Activated CD8-positive, alpha-beta T cell treated with anti-CD3 and anti-CD28 coated beads, Interleukin-2, amount 10 ng/mL, durations not matched to agents 7 days and 5 days (primary cell): ENCODE data around the gene RNU6-9. TPM values are rescaled to one million over a fixed set of nuclear protein-coding genes. Genes with fewer than 3 reads are reported as not detected.
"Not testable (repeated sequence)": the region's sequence is repeated elsewhere in the genome, so short reads cannot be mapped to it uniquely, and the experiment has no call there.

Experiments used
- ATAC-seq: fragments of 150-1000 bp; cut with Tn5 transposase; one replicate; pipeline ENCODE4 v1.10.0; 2021; ENCODE audit warnings: moderate library complexity
- CTCF ChIA-PET: fragments of 350-600 bp; sonication (Branson Sonifier 250); formaldehyde crosslinking; loops from one replicate; lab custom pipeline; 2021; ENCODE audit warnings: antibody characterized with exemption; lab: Charles Lee
- POLR2A ChIA-PET: fragments of 350-600 bp; sonication (Branson Sonifier 250); formaldehyde crosslinking; loops from one replicate; lab custom pipeline; 2021; ENCODE audit warnings: antibody characterized with exemption; lab: Charles Lee
- DNase-seq: peaks from one replicate; pipeline ENCODE4 v3.0.0-alpha.2; 2020
- H3K27ac Mint-ChIP-seq: one replicate; pipeline ENCODE4 v1.8.0; 2021; ENCODE audit warnings: mild to moderate bottlenecking, mixed read lengths
- H3K27me3 Mint-ChIP-seq: one replicate; pipeline ENCODE4 v1.8.0; 2021; ENCODE audit warnings: low read depth, mixed read lengths
- H3K36me3 Mint-ChIP-seq: one replicate; pipeline ENCODE4 v1.8.0; 2021; ENCODE audit warnings: low read depth, mixed read lengths
- H3K4me1 Mint-ChIP-seq: one replicate; pipeline ENCODE4 v1.8.0; 2021; ENCODE audit warnings: low read depth, mixed read lengths
- H3K4me3 Mint-ChIP-seq: one replicate; pipeline ENCODE4 v1.8.0; 2021; ENCODE audit warnings: mild to moderate bottlenecking, mixed read lengths
- H3K9me3 Mint-ChIP-seq: one replicate; pipeline ENCODE4 v1.8.0; 2022; ENCODE audit warnings: mixed read lengths; ENCODE audit not compliant: insufficient read depth
- total RNA-seq, 2 experiments: library from RNA; stranded (reverse); gene quantifications; one replicate each; pipeline ENCODE4 v1.2.3, GENCODE V29; 2021

RNU6-9 gene
- total RNA-seq, 2 experiments from 2014 or later, result not detected

DNA sequence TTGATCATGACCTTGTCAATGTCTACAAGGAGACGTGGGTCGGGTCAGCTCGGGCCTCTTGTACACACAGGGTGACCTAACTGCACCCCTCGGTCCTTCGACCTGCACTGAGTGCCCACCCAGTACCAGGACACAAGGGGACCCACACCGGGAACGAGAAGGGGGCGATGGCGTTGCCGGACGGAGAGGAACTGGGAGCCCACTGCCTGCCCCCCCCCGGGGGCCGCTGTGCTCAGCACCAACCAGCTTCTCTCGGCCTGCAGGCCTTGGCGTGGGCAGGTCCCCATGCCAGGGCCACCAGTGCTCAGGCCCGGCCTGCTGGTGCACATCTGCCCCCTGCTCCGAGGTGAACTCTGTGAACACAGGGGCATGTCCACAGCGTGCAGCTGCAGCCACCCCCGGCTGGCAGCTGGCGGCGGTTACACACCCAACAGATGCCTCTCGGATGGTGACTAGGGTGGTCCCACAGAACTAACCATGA, 19.7 kb upstream of the RNU6-9 start:
- ChIA-PET CTCF (interaction anchor here (0.6 to 2.5 kb wide), 2 partner anchors 9 to 15 kb away, joined by 3 to 8 read pairs; no protein-coding TSS in a partner anchor), POLR2A (no interaction called here)
- Mint-ChIP-seq H3K27me3 (no peaks in the 10 kb centered on the region), H3K9me3 (no peaks in the 10 kb centered on the region), H3K4me3 (no peak overlapping the region), H3K27ac (no peak overlapping the region), H3K4me1 (peaks cover 11% of the 10 kb centered on the region), H3K36me3 (peaks cover 21% of the 10 kb centered on the region)
- DNase-seq (no peak), ATAC-seq (no peak)

DNA sequence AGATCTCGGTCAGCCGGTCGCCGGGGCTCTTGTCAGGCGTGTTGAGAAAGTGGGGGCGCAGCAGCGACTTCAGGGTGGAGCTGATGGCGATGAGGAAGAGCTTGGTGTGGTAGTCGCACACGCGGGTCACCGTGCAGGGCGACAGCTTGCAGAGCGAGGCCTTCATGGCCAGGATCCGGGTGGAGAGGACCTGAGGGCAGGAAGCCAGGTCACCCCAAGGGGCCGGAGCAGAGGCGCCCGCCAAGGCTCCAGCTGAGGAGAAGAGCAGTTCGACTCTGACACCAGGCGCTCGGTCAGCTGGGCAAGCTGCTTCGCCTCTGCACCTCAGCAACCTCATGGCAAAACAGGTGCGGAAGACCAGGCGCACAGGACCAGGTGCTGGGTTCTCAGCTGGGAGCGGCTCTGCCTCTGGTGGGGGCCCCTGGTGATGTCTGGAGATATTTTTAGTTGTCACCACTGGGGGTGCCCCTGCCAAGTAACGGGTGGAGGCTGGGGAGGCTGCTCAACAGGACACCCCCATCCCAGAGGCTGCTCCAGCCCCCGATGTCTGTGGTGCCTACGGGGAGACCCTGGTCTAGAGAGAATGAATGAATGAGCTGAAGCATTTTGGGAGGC, 17.9 kb upstream of the RNU6-9 start:
- Mint-ChIP-seq H3K27me3 (no peaks in the 10 kb centered on the region), H3K4me3 (no peak overlapping the region), H3K27ac (no peak overlapping the region), H3K9me3 (no peaks in the 10 kb centered on the region), H3K36me3 (peaks cover 18% of the 10 kb centered on the region), H3K4me1 (peaks cover 11% of the 10 kb centered on the region)
- ATAC-seq (no peak), DNase-seq (no peak)
- ChIA-PET POLR2A (no interaction called here), CTCF (interaction anchor here (0.6 to 2.5 kb wide), 2 partner anchors 11 to 71 kb away, joined by 3 to 8 read pairs; no protein-coding TSS in a partner anchor)

DNA sequence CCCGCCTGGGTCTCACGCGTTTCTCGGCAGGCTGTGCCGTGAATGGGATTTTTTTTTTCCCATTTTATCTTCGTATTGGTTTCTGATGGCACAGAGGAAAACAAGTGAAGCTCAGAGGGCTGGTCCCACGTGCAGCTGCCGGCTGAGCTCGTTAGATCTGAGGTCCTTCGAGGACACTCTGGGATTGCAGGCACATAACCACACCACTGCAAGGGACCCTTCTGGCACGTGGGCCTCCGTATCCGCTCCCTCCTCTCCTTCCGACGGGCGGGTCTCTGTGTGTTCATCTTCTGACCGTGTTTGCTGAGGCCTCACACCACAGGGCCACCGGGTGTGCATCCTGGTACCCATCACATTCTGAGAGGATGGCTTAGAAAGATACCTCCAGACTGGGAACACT, 17.2 kb upstream of the RNU6-9 start:
- POLR2A ChIA-PET, result no interaction called here
- H3K27ac Mint-ChIP-seq, result no peak overlapping the region
- no peaks in the 10 kb centered on the region for H3K27me3 Mint-ChIP-seq
- peaks cover 17% of the 10 kb centered on the region for H3K36me3 Mint-ChIP-seq
- DNase-seq, result no peak
- no peak overlapping the region for H3K4me3 Mint-ChIP-seq
- no peaks in the 10 kb centered on the region for H3K9me3 Mint-ChIP-seq
- H3K4me1 Mint-ChIP-seq, result peaks cover 11% of the 10 kb centered on the region
- CTCF ChIA-PET, result interaction anchor here (0.6 kb wide), 1 partner anchor 71 kb away, joined by 3 read pairs; no protein-coding TSS in a partner anchor
- ATAC-seq, result no peak

DNA sequence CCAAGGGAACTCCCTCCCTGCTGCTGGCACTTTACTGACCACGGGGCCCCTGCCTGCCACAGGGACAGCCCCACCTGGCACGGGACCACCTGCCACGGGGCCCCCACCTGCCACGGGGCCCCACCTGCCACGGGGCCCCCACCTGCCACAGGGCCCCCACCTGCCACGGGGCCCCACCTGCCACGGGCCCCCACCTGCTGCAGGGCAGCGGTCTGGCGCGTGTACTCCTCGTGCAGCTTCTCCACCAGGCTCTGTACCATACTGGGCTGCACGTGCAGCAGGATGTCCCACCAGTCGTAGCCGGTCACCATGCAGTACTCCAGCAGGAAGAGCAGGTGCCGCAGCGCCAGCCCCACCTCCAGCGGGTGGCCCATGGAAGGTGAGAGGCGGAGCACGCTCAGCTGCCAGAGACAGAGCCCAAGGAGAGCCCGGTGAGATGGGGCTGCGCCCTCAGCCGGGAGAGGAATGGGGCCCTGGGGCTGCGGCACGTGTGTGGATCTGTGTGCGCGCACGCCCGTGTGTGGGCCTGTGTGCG, 16.4 kb upstream of the RNU6-9 start:
- H3K27me3 Mint-ChIP-seq, result no peaks in the 10 kb centered on the region
- peaks cover 21% of the 10 kb centered on the region for H3K36me3 Mint-ChIP-seq
- ChIA-PET CTCF (interaction anchor here (1.0 kb wide), 1 partner anchor 13 kb away, joined by 3 read pairs; no protein-coding TSS in a partner anchor), POLR2A (interaction anchor here (1.1 kb wide), 1 partner anchor 91 kb away, joined by 4 read pairs; no protein-coding TSS in a partner anchor)
- H3K4me3 Mint-ChIP-seq, result no peak overlapping the region
- ATAC-seq (no peak), DNase-seq (no peak)
- H3K4me1 Mint-ChIP-seq, result peaks cover 8% of the 10 kb centered on the region
- no peak overlapping the region for H3K27ac Mint-ChIP-seq
- H3K9me3 Mint-ChIP-seq, result no peaks in the 10 kb centered on the region

DNA sequence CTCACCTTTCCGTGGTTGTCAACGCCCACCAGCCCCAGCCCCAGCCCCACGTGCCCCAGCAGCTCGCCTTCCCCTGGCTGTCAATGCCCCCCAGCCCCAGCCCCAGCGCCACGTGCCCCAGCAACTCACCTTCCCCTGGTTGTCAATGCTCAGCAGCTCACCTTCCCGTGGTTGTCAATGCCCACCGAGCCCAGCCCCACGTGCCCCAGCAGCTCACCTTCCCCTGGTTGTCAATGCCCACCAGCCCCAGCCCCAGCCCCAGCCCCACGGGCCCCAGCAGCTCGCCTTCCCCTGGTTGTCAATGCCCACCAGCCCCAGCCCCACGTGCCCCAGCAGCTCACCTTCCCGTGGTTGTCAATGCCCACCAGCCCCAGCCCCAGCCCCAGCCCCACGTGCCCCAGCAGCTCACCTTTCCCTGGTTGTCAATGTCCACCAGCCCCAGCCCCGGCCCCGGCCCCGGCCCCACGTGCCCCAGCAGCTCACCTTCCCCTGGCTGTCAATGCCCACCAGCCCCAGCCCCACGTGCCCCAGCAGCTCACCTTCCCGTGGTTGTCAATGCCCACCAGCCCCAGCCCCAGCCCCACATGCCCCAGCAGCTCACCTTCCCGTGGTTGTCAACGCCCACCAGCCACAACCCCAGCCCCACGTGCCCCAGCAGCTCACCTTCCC, 15.2 kb upstream of the RNU6-9 start:
- H3K27me3 Mint-ChIP-seq, H3K9me3 Mint-ChIP-seq, H3K27ac Mint-ChIP-seq, H3K4me3 Mint-ChIP-seq, ATAC-seq, DNase-seq, H3K4me1 Mint-ChIP-seq: not testable (repeated sequence)
- peaks cover 20% of the 10 kb centered on the region for H3K36me3 Mint-ChIP-seq
- ChIA-PET POLR2A (interaction anchor here (1.1 kb wide), 1 partner anchor 92 kb away, joined by 4 read pairs; no protein-coding TSS in a partner anchor), CTCF (interaction anchor here (1.0 kb wide), 1 partner anchor 15 kb away, joined by 3 read pairs; no protein-coding TSS in a partner anchor)

DNA sequence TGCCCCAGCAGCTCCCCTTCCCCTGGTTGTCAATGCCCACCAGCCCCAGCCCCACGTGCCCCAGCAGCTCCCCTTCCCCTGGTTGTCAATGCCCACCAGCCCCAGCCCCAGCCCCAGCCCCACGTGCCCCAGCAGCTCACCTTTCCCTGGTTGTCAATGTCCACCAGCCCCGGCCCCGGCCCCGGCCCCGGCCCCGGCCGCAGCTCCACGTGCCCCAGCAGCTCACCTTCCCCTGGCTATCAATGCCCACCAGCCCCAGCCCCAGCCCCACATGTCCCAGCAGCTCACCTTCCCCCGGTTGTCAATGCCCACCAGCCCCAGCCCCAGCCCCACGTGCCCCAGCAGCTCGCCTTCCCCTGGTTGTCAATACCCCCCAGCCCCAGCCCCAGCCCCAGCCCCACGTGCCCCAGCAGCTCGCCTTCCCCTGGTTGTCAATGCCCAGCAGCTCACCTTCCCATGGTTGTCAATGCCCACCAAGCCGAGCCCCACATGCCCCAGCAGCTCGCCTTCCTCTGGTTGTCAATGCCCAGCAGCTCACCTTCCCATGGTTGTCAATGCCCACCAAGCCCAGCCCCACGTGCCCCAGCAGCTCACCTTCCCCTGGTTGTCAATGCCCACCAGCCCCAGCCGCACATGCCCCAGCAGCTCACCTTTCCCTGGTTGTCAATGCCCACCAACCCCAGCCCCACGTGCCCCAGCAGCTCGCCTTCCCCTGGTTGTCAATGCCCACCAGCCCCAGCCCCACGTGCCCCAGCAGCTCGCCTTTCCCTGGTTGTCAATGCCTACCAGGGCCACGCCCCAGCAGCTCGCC, 14.3 kb upstream of the RNU6-9 start:
- peaks cover 24% of the 10 kb centered on the region for H3K36me3 Mint-ChIP-seq
- POLR2A ChIA-PET, result interaction anchor here (0.6 to 1.3 kb wide), 2 partner anchors 13 to 40 kb away, joined by 3 read pairs; no protein-coding TSS in a partner anchor
- CTCF ChIA-PET, result interaction anchor here (0.6 kb wide), 1 partner anchor 15 kb away, joined by 4 read pairs; no protein-coding TSS in a partner anchor
- not testable (repeated sequence) for DNase-seq, H3K27me3 Mint-ChIP-seq, ATAC-seq, H3K4me1 Mint-ChIP-seq, H3K4me3 Mint-ChIP-seq, H3K9me3 Mint-ChIP-seq
- peak overlapping the region; percentile 5 for H3K27ac Mint-ChIP-seq

DNA sequence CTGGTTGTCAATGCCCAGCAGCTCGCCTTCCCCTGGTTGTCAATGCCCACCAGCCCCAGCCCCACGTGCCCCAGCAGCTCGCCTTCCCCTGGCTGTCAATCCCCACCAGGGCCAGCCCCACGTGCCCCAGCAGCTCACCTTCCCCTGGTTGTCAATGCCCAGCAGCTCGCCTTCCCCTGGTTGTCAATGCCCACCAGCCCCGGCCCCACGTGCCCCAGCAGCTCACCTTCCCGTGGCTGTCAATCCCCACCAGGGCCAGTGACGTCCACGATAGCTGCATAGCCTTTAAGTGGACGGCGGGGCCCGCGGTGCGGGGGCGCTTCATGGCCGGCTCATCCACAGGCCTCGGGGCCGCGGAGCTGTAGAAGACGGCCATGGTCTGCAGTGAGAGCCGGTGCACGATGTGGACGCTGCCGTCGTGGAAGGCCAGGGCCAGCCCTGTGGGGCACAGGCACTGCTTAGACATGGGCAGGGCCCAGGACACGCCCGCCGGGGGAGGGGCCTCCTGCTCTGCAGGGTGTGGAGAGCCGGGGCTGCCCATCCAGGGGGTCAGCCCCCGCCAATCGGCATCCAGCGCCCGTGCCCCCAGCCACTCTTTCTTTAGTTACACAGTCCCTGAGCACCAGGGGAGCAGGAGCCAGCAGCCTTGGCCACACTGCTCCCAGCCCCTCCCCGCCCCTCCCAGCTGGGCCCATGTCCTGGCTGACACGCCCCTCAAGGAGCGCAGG, 13.4 kb upstream of the RNU6-9 start:
- Mint-ChIP-seq H3K27ac (peak overlapping the region; percentile 5), H3K4me1 (no peaks in the 10 kb centered on the region), H3K27me3 (no peaks in the 10 kb centered on the region), H3K4me3 (no peak overlapping the region), H3K36me3 (peaks cover 24% of the 10 kb centered on the region), H3K9me3 (no peaks in the 10 kb centered on the region)
- no peak for ATAC-seq
- CTCF ChIA-PET, result no interaction called here
- no peak for DNase-seq
- POLR2A ChIA-PET, result interaction anchor here (1.3 kb wide), 1 partner anchor 12 kb away, joined by 3 read pairs; no protein-coding TSS in a partner anchor

DNA sequence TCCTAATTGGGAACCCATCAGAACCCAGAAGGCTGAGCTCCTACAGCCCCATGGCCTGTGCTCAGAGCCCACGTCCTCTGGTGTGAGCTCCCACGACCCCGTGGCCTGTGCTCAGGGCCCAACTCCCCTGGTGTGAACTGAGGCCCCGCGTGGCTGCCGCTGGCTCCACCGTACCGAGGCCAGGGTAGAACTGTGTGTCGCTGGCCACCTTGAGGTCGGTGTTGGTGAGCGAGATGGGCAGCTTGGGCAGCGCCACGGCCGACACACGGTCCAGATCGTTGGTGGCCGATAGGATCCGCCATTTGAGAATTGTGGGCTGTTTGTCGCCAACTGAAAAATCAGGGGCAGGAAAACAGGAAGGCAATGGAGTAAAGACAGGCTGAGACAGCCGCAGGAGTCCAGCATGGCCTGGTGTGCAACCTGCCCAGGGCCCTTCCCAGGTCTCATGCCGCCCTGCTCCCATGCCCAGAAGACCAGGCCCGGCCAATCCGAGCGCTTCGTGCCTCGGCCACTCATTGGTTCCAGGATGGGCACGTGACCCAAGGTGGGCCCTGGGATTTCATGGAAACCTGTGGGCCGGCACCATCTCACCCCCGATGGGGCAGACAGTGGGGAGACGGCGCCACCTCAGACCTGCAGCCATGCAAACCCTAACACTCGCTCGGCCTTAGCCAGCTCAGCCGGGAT, 11.8 kb upstream of the RNU6-9 start:
- ChIA-PET CTCF (interaction anchor here (1.2 kb wide), 1 partner anchor 18 kb away, joined by 4 read pairs; no protein-coding TSS in a partner anchor), POLR2A (interaction anchor here (0.6 to 1.5 kb wide), 2 partner anchors 12 to 255 kb away, joined by 3 to 5 read pairs; partner anchors contain the start of genes MED16 and RNU6-9)
- DNase-seq, result no peak
- no peaks in the 10 kb centered on the region for H3K27me3 Mint-ChIP-seq
- no peaks in the 10 kb centered on the region for H3K9me3 Mint-ChIP-seq
- H3K4me3 Mint-ChIP-seq, result no peak overlapping the region
- ATAC-seq, result no peak
- no peak overlapping the region for H3K27ac Mint-ChIP-seq
- peaks cover 2% of the 10 kb centered on the region for H3K4me1 Mint-ChIP-seq
- H3K36me3 Mint-ChIP-seq, result peaks cover 20% of the 10 kb centered on the region

DNA sequence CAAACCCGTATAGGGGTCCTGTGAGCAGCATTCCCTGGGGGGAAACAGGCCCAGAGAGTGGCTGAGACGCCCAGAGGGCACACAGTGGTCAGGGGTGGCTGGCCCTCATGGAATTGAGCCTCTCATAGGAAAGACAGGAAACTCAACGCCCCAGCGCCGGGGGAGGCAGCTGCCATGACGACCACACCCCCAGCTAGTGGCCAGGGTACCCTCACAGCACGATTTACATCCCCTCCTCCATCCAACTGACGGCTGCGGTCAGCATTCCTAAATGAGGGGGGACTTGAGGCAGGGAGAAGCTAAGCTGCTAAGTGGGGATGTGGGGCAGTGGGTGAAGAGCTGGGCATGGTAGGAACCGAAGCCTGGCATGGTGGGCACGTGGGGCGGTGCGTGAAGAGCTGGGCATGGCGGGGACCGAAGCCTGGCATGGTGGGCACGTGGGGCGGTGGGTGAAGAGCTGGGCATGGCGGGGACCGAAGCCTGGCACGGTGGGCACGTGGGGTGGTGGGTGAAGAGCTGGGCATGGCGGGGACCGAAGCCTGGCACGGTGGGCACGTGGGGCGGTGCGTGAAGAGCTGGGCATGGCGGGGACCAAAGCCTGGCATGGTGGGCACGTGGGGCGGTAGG, 10.3 kb upstream of the RNU6-9 start:
- H3K27ac Mint-ChIP-seq, result no peak overlapping the region
- peaks cover 23% of the 10 kb centered on the region for H3K36me3 Mint-ChIP-seq
- peaks cover 6% of the 10 kb centered on the region for H3K4me1 Mint-ChIP-seq
- H3K9me3 Mint-ChIP-seq, result no peaks in the 10 kb centered on the region
- DNase-seq (no peak), ATAC-seq (no peak)
- H3K4me3 Mint-ChIP-seq, result no peak overlapping the region
- H3K27me3 Mint-ChIP-seq, result no peaks in the 10 kb centered on the region
- POLR2A ChIA-PET, result interaction anchor here (1.5 to 1.7 kb wide), 2 partner anchors 10 to 24 kb away, joined by 5 to 6 read pairs; partner anchors contain the start of genes MED16 and RNU6-9
- CTCF ChIA-PET, result interaction anchor here (1.2 kb wide), 1 partner anchor 19 kb away, joined by 4 read pairs; no protein-coding TSS in a partner anchor
